GM19240 (cell line): Measurements from ENCODE around the gene ENAH.
"Not testable (repeated sequence)": the region's sequence is repeated elsewhere in the genome, so short reads cannot be mapped to it uniquely, and the experiment has no call there.

Experiments used
- DNase-seq: peaks from one replicate; pipeline ENCODE4 v3.0.0; 2011; ENCODE audit warnings: low spot score; ENCODE audit not compliant: insufficient read length

The ENAH gene

DNA sequence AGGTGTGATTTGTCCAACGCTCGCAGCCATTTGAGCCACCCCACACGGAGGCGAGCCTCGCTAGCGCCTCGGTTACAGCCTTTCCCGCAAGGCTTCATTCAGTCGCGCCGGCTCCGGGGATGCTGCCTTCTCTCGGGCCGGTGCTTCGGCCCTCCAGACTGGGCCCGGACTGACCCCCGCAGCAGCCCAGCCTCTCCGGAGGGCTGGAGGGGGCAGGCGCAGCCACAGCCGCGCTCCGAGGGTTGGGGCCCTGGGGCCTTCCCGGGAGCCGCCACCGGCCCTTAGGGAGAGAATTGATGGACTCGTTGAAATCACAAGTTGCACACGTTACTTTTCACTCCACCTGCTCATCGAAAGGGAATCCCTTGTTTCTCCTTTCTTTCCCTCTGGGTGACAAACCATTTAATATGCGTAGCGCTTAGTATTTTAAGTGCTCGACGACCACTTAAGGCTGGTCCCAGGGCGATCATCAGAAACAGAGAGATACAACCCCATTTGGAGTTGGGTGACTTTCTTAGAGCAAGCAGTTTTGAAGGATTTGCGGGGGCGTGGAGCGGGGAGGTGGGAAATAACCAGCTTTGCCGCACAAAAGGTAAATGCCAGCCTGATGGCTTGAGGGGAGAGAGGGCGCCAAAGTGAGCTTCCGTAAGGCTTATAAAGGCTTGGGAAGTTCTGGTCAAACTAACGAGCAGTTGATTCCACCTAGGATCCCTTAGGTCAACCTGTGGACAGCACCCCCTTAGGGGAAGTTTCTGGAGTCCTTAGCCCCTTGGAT, 24.6 kb upstream of the ENAH start:
- DNase-seq, result no peak

DNA sequence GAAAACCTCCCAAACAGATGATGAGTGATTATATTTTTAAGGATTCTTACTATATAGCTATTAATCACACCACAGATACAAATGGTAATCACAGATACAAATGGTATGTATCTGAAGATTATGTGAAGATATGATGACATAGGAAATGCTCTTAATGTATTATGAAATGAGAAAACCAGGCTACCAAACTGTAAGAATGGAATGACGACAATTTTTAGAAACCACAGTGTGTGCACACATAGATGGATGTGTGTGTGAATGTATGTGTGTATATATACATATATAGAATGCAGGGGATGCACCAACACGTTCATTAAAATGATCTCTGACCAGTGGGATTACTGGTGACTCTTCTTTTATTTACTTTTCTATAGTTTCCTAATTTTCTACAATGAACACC, 21.5 kb upstream of the ENAH start:
- no peak for DNase-seq

DNA sequence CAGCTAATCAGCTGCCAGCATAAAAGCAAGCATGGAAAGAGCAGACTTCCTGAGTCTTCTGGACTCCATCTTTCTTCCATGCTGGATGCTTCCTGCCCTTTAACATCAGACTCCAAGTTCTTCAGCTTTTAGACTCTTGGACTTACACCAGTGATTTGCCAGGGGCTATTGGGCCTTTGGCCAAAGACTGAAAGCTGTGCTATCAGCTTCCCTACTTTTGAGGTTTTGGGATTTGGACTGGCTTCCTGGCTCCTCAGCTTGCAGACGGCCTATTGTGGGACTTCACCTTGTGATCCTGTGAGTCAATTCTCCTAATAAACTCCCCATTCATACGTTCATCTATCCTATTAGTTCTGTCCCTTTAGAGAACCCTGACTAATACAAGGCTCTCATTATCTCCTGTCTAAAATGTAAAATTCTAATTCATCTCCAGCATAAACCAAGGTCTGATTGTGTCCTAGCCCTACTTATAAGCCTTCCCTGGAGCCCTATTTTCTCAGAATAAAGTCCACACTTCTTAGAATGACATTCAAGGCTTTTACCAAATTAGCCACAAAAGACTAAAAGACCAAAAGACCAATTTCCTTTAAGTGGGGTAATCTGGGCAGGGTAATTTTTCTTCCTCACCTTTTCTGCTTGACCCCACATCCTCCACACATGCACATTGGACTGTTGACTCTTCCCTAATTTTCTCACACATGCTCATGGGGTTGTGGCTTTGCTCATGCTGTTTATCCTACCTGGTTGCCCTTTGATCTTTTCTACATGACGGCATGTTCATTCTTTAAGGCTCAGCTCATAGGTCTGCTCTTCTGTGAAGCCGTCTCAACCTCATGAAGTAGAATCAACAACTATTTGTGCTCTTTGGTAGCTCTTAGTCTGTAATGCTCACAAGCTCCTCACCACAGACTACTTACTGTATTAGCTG, 18.1 kb upstream of the ENAH start:
- DNase-seq, result no peak

DNA sequence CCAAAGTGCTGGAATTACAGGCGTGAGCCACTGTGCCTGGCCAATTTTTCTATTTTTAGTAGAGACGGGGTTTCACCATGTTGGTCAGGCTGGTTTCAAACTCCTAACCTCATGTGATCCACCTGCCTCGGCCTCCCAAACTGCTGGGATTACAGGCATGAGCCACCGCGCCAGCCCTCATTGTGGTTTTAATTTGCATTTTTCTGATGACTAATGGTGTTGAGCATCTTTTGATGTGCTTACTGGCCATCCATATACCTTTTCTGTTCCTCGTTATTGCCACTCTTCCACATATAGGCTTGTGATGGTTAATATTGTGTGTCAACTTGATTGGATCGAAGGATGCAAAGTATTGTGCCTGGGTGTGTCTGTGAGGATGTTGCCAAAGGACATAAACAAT, 17.4 kb upstream of the ENAH start:
- DNase-seq, result no peak

DNA sequence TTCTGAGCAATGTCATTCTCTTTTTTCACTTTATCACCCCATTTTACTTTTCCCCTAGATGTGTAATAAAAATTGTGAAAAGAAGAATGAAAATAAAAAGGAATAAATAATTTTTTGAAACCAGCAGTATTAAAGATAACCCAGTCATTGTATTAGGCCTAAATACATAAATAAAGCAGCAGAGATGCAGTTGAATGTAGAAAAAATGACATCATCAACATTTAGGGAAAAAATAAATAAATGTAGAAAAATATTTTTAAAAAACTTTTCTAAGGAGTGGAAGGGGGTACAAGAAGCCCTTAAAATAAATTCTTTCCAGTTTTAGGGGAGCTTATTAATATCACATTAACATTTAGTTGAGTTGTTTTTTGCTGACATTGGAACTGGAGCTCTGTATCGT, 15.3 kb upstream of the ENAH start:
- no peak for DNase-seq

DNA sequence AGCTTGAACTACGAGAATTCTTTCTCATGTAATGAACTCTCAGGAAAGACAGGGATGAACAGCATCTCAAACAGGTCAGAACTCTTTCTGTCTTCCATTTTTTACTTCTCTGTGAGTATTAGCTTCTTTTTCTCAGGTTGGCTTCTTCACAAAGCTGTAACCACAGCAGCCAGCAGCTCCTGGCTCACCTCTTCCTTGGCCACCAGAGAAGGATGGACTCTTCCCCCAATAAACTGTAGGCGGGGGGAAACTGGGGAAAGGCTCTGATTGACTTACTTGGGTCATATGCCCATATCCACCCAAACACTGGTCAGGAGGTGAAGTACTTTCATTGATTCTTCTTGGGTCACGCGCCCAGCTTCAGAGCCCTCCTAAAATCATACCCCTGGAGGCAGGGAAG, 14.4 kb upstream of the ENAH start:
- no peak for DNase-seq

DNA sequence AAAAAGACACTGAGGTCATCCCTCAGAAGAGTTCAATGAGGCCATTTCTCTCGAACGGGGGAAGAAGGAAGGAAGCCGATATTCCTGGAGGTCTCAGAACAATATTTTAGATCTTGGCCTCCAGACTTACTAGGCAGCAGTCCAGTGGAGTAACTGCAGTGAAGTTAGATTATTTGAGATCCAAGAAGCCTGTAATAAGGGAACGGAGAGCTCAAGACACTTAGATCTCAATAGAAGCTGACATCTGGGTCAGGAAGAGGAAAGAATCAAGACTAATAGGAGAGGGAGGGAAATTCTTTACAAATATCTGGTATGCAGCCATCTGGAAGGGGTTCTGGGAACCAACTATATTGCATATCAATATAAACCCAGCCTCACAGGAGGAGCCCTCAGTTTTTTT, 13.6 kb upstream of the ENAH start:
- no peak for DNase-seq

DNA sequence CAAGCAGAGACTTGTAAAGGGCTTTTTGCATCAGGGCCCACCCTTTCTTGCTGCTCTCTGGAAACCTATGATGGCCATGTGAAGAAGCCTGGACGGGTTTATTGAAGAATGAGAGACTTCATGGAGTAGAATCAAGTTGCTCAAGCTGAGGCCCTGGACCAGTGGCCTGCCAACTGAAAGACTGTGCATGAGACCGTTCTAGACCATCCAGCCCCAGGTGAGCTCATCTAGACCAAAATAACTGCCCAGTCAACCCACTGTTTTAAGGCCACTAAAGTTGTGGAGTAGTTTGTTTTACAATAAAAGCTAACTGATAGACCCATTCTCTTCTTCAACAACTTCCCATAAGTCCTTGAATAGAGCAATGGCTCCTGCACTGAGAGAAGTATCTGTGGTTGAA, 11.8 kb upstream of the ENAH start:
- DNase-seq, result no peak

DNA sequence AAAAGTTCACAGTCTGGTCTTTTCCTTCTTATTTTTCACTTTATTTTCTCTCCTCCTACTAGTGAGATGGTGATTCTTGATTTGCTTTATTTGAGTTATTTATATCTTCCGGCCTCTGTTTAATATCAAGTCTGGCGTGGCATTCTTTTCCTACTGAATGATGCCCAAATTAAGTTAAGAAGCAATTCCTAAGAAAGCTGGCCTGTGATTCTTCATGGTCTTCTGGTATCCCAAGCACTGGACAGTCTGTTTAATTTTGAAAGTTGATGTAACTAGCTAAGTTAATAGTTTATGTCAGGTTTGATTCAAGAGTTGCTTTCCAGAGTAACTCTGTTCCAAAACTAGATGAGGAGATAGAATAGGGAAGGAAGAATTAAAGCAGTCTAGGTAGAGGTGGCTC, 9.2 kb upstream of the ENAH start:
- DNase-seq, result no peak

DNA sequence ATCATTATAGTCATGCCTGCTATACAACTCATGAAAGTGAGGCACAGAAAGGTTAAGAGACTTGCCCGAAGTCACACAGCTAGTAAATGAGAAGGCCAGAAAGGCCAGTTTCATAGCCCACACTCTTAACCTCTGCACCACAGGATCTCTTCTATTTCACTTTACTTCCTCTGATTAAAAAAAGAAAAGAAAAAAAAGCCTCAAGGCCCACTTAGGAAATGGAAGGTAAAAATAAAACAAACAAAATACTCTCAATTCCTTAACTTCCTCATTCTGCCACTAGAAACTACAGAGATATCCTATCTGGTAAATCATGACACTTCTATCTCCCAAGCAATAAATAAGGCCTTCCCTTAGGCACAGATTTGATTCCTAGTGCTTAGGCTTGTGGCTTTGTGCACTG, 7.6 kb upstream of the ENAH start:
- DNase-seq, result no peak

DNA sequence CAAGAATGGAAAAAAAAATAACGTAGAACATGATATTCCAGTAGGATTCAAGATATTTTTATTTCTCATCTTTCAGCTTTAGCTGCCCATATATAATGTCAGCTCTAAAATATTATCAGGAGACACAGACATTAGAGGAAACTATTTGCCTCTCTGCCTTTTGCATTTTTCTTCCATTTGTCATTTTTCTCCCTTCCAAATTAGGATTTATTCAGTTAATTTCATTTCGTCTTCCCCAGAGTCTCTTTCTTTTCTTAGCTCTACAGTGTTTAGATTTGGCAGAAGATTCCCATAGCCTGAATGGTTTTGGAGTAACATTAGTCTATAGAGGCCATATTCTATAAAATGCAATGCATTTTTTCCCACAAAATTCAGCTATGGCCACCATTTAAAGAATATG, 5.1 kb upstream of the ENAH start:
- DNase-seq, result no peak

DNA sequence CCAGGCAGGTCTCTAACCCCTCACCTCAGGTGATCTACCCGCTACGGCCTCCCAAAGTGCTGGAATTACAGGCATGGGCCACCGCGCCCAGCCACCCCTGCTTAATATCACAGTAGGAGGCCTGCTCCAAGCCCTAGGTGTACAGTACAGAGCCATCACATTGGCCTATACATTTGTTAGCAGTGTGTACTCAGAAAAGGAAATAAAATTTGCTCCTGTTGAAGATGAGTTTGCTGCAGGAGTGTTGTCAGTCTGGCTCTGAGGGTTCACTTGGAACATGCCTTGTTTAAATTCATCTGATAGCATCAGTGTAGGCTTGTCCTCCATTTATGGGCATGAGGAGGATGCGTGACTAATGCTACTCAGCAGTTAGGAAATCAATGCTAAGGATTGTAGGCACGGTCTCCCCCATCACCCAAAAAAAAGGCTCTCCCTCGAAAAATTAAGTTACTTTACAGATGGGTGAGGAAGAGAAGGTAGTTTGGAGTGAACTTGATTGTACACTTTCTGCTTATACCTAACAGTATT, 4.6 kb upstream of the ENAH start:
- no peak for DNase-seq

DNA sequence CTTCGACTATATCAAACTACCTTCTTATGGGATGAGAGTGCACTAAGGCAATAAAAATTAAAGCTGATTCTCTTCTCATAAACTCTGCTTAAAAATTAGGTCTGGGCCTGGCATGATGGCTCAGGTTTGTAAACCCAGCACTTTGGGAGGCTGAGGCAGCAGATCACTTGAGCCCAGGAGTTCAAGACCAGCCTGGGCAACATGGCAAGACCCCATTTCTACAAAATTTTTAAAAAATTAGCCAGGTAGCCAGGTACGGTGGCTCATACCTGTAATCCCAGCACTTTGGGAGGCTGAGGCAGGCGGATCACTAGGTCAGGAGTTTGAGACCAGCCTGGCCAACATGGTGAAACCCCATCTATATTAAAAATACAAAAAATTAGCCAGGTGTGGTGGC, 3.3 kb upstream of the ENAH start:
- DNase-seq, result not testable (repeated sequence)

DNA sequence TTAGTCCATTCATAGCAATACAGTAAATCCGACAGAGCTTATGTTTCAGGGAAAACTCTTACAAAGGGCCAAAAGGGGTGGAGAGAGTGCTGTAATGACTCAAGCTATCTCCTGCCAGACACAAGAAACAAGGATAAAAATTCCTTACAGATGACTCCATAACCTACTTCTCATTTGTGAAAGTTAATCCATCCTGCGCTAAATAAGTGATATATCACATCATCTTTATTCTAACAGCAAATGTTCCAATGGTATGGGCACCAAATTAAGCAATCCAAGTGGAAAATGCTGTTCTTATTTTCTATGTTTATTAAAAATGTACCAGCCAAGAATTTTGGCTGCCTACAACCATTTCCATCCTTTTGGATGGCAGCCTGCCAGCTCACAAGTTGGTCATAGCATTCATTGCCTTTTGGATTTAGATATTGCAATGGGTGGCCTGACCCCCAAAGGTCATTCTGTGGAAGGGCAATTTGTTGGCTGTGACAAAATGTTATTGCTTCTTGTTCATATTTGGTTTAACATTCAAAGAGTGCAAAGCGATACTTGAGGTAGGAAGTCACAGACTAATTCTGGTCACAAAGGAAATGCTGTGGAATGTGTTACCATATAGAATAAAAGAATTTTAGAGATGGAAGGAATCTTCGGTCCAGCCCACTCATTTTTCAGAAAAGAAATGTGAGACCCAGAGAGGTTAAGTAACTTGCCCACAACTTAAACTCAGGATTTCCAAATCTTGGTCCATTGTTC, 2.8 kb upstream of the ENAH start:
- DNase-seq, result no peak

DNA sequence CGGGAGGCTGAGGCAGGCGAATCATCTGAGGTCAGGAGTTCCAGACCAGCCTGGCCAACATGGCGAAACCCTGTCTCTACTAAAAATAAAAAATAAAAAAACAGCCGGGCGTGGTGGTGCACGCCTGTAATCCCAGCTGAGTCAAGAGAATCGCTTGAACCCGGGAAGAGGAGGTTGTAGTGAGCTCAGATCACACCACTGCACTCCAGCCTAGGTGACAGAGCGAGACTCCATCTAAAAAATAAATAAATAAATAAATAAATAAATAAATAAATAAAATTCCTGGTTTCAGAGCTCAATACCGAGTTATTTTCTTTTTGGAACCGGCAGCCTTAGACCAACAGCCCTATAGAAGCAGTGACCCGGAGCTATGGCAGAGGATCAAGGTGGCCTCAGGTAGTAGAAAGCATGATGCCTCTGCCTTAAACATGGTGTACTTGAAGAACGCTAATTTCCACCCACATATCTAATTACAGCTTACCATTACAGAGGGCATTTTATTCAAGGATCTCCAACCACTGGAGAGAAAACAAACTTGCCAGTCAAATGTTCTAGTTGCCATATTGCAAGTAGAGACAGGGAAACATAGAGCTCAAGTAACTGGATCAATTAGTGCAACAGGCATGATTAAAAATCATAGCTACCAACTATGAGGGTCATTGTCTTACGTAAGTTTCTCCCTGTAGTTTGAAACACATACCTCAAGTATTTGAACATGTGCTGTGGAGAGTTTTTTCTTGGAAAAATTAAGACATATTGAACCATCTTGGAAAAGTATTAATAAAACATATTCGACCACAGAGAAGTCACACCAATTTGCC, 2.0 kb upstream of the ENAH start:
- no peak for DNase-seq

DNA sequence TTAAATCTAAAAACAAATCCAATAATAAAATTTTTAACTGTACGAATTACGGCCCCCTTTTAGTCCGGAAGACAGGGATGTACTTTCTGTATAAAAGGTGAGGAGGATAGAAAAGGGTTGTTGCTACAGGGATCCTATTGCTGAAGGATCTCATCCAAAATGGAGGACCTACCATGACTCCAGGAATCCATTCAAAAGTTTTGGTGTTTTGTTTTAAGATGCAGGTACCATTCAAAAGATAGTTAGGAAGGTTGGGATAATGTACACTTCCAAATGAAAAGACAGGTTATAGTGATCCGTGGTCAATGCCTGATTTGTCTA, 1.3 kb upstream of the ENAH start:
- DNase-seq, result no peak

DNA sequence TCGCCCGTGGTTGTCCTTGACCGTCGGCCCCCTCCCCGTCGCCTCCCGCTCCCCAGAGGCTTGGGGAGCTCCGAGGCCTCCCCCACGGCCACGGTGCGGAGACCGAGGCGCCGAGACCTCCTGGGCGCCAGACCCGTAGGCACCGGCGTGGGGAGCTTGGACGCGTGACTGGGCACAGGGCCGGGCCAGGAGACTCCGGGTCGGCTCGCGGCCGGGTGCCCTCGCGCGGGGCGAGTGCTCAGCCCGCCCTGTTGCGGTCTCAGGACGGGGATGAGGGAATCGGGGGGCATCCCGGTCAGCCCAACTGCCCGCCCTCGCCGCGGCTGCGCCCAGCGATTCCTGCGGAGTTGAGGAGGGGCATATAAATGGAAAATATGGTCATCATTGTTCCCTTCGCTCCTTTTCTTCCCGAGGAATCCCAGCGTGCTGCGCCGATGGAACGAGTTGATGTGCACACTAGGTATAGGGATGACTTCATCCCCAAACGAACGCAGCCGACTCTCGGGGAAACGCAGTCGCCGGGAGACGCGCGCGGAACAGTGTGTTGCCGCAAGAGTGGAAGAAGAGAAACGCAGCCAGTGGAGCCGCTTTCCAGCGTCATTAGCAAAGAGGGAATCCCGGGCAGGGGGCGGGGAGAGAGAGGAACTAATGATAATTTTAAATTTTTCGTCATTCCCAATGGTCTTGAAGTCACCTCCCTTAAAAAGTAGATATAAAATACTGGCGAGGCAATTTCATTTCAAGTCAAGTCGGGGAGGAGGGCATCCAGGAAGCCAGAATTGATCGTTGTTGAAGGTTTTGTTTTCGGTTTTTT, 747 bp upstream of the ENAH start:
- DNase-seq, result no peak

DNA sequence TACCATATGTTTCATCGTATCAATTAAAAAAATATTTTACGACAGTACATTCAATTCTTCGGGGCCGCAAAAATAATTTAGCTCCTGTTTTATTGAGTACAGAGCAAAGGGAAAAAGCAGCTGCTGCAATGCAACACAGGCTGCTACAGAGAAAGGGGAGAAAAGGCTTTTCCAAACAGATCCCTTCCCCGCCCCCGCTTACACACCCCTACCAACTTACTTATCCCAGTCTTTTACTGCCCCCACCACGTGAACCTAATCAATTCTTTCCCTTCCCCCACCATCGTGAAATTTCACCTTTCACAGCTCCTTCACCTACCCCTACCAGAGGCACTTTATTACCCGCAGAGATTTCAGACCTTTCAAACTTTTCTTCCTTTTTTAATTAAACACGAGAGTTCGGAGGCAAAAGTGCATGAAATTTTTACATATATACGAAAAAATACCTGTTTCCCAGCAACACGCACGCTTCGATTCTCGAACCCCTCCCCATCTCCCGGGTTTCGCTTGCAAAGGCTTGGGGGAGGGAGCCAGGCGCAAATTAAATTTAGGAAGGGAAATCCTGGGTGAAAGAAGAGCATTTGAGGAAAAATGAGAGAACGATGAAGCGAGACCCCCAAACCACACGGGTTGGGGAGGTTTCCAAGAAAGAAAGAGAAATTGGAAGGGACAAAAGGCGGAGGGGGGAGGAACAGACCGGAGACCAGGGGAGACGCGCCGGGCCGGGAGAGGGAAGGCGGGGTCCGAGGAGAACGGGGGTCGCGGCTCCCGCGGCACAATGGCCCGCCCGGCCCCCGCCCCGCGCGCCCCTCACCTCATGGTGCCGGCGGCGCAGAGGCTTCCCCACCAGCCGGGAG, 823 bp downstream of the ENAH start:
- no peak for DNase-seq

DNA sequence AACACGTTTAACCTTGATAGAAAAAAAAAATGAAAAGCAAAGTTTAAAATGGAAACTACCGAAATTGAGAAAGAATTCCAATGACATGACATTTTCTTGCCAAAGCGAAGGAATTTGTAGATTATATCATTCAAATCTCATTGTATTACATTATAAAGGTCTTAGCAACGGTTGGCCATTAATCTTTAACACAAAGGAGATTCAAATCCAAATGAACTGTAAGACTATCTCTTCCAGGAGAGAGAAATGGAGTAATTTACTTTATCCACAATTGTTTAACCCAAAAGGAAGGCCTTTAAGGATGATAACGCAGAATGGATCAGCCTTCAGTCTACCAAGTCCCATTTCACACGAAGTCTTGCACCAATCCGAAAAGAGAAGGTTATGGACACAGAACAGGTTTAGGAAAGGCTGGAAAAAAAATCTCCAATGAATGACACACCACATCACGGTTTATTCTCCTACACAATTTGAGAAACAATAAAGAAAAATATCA, 1.5 kb downstream of the ENAH start:
- DNase-seq, result no peak
